ENCODE measurements around the gene NAV2.

- TF ChIP-seq CTCF (IDR thresholded peaks at IDR 0.05) (no peak), POLR2A (IDR thresholded peaks at IDR 0.05) (no peak)
Observed at GRCh38 chr11:19876750-19877149, 164.1 kb downstream of the NAV2 start.

Data from body of pancreas (tissue), 4 donors.